ENCODE results near the gene PPM1A. TPM values are rescaled to one million over a fixed set of nuclear protein-coding genes. Genes with fewer than 3 reads are reported as not detected.

PPM1A gene
- total RNA-seq, 1 experiment from 2014 or later, result 41.7 TPM

GRCh38 chr14:60343571-60344071 is 94.6 kb downstream of the PPM1A start:
- Histone ChIP-seq H3K23me2 (ENCODE audit: insufficient read length, low read depth, low read length, poor library complexity, severe bottlenecking) (no peaks in the 10 kb centered on the region), H3K27ac (ENCODE audit: insufficient read length, low read depth, low read length) (no peak overlapping the region), H2BK120ac (ENCODE audit: low read depth, low read length, poor library complexity, severe bottlenecking) (no peak overlapping the region), H3K79me1 (ENCODE audit: insufficient read depth, low read depth, low read length, poor library complexity, severe bottlenecking) (no peaks in the 10 kb centered on the region), H3K18ac (ENCODE audit: insufficient read length, low read depth, low read length) (no peak overlapping the region), H4K5ac (ENCODE audit: insufficient read length, low read depth, low read length) (no peak overlapping the region), H3K79me2 (ENCODE audit: insufficient read depth, low read length) (no peaks in the 10 kb centered on the region), H3K4ac (ENCODE audit: low read depth, low read length) (no peak overlapping the region), H2BK15ac (ENCODE audit: low read depth, low read length) (no peak overlapping the region), H2AK5ac (ENCODE audit: insufficient read length, low read length) (no peak overlapping the region), H4K20me1 (ENCODE audit: control insufficient read depth, insufficient read depth, insufficient read length) (no peaks in the 10 kb centered on the region), H2AFZ (ENCODE audit: low read length) (no peak overlapping the region), H4K91ac (ENCODE audit: insufficient read length, low read depth, low read length) (no peak overlapping the region), H3K27me3 (ENCODE audit: insufficient read depth, low read length) (no peaks in the 10 kb centered on the region), H4K8ac (replicated peaks; ENCODE audit: insufficient read length, low read depth, low read length) (no peak overlapping the region), H3K23ac (ENCODE audit: insufficient read length, low read depth, low read length) (no peak overlapping the region), H2BK12ac (ENCODE audit: insufficient read length, low read depth, low read length) (no peak overlapping the region), H3T11ph (ENCODE audit: low read length) (no peak overlapping the region), H3K56ac (ENCODE audit: insufficient read length, low read depth, low read length) (no peak overlapping the region), H3K14ac (ENCODE audit: insufficient read depth, low read length) (no peak overlapping the region), H2BK20ac (ENCODE audit: low read depth, low read length, poor library complexity, severe bottlenecking) (no peak overlapping the region), H3K4me1 (ENCODE audit: insufficient read depth, low read length) (0 out of 2 replicates have a peak, but pooled peaks cover 3% of the 10 kb centered on the region), H2BK5ac (ENCODE audit: insufficient read length, low read length) (no peak overlapping the region), H3K9ac (ENCODE audit: extremely low read depth, insufficient read length, low read length) (no peak overlapping the region), H3K4me2 (ENCODE audit: insufficient read depth, insufficient read length, low read length) (no peak overlapping the region), H3K9me3 (ENCODE audit: control insufficient read depth, low read depth, low read length) (no peaks in the 10 kb centered on the region)
- no peak overlapping the region for H3K4me3 Mint-ChIP-seq
- TF ChIP-seq CTCF (conservative IDR thresholded peaks at IDR 0.05), result no peak
- no peaks in the 10 kb centered on the region for H3K36me3 Mint-ChIP-seq (ENCODE audit: insufficient read depth in 1 of 3, low read depth in 3 of 3)
- no CpG with 5 or more reads among the region's 6 CpGs for WGBS (ENCODE audit: extremely low coverage, insufficient read length, low lambda C conversion rate)
- no peak for DNase-seq
- peaks cover 0 to 3% of the 10 kb centered on the region in 2 experiments; a peak in 1 of 5 replicates for H3K9me3 Mint-ChIP-seq
- H3K27me3 Mint-ChIP-seq (ENCODE audit: low read depth), result no peaks in the 10 kb centered on the region
- peaks cover 22 to 24% of the 10 kb centered on the region in 2 experiments for H3K4me1 Mint-ChIP-seq
- no peak overlapping the region for H3K27ac Mint-ChIP-seq

Data from H9 (cell line).